Measurements from ENCODE around the gene CHD1. TPM values are rescaled to one million over a fixed set of nuclear protein-coding genes. Genes with fewer than 3 reads are reported as not detected.

Gene CHD1
- 51.6 and 68.9 TPM in 2 replicates for total RNA-seq

GRCh38 chr5:98928873-98929709 is at the start of gene CHD1:
Gene CHD1, minus strand, starts transcription at chr5:98929007. Its CDS starts 2,621 bp downstream, at chr5:98926386.

Other genes starting within 250 kb of the CHD1 start
- 8.2 and 10.5 TPM in 2 replicates for gene RGMB, start 155.3 kb downstream of the CHD1 start, total RNA-seq